Ovary (tissue), 9 donors: ENCODE measurements around the gene ELMO2. TPM values are rescaled to one million over a fixed set of nuclear protein-coding genes. Genes with fewer than 3 reads are reported as not detected.

Experiments
- DNase-seq, 5 donors: peaks; one replicate each; pipeline ENCODE4 v3.0.0-alpha.2; 2019 to 2020
- H3K27ac ChIP-seq, 2 donors: fragments of 200-600 bp; one replicate each; pipeline versions ENCODE4 v1.5.1 to v1.8.0; 2019 to 2022
- H3K27me3 ChIP-seq: fragments of 200-600 bp; one replicate; pipeline ENCODE4 v1.8.0; 2022
- H3K36me3 ChIP-seq: fragments of 200-600 bp; sonication (generic); one replicate; pipeline ENCODE4 v1.5.1; 2019
- H3K4me1 ChIP-seq: one replicate; pipeline ENCODE4 v1.8.1; 2013; ENCODE audit warnings: mild to moderate bottlenecking, moderate library complexity; ENCODE audit not compliant: insufficient read depth
- H3K4me3 ChIP-seq: fragments of 200-600 bp; sonication (generic); one replicate; pipeline ENCODE4 v1.5.1; 2017
- H3K9me3 ChIP-seq, 2 donors: fragments of 200-600 bp in 1 of 2; sonication (generic) in 1 of 2; one replicate each; pipeline versions ENCODE4 v1.5.1 to v1.8.1; 2013 to 2019; ENCODE audit warnings: mild to moderate bottlenecking in 1 of 2, moderate library complexity in 1 of 2
- EP300 ChIP-seq: sonication (generic); formaldehyde crosslinking; IDR thresholded peaks from one replicate; pipeline ENCODE4 v1.6.1; 2017; ENCODE audit warnings: antibody characterized with exemption
- POLR2A ChIP-seq: fragments of 450-650 bp; IDR thresholded peaks from one replicate; pipeline ENCODE4 v1.6.1; 2017; ENCODE audit warnings: antibody characterized with exemption, mild to moderate bottlenecking, moderate library complexity
- WGBS, 3 donors: extraction: QIAGEN DNeasy Blood & Tissue Kit in 1 of 3; methylation state at CpG; one replicate each; pipeline versions ENCODE4 v1.1.5 to v1.1.7; 2013 to 2017; 5-methylcytosine and 5-hydroxymethylcytosine counted together
- intact Hi-C, 4 donors: fragments of 100-400 bp; cut with DNase I; formaldehyde crosslinking; loops; one replicate each; pipeline versions ENCODE4 v1.11.0 to v1.15.1; 2022 to 2023
- polyA plus RNA-seq, 2 donors: library from polyadenylated mRNA; stranded (reverse); fragments of 200-250 nt in 1 of 2; fragments of 350-450 nt in 1 of 2; fragmentation: Illumina TruSeq in 1 of 2; extraction: RNeasy Lipid Tissue Mini Kit (QIAGEN cat#74804) in 1 of 2; gene quantifications; one replicate each; pipeline ENCODE4 v1.2.3, GENCODE V29; 2013 to 2014
- total RNA-seq, 7 donors: library from RNA; depleted of rRNA in 2 of 7; stranded (reverse); fragments of >200 nt in 2 of 7; fragmentation: NEBNext Ultra II Directional in 3 of 7; extraction: Animal tissue kit (Norgen Biotek cat#: 25700) in 3 of 7; gene quantifications; one replicate each; pipeline versions ENCODE4 v1.1.0 to v1.2.4, GENCODE V29; 2016 to 2023
- TF ChIP-seq, protein P1 (sequence below), 3 donors: fragments of 450-650 bp in 2 of 3; fragments of 200-600 bp in 1 of 3; IDR thresholded peaks; one replicate each; pipeline versions ENCODE4 v1.5.1 to v1.8.0; 2016 to 2022; ENCODE audit warnings: antibody characterized with exemption in 3 of 3, mild to moderate bottlenecking in 1 of 3
- donor health status: DM: no; HTN: no; CAD: no; lungs with moderate emphysema.
- donor health status: DM: no; HTN: no; CAD: no.
- donor health status: Bipolar disorder and iron deficiency.
- donor health status: DM: yes; HTN: yes; CAD: no.
- donor health status: DM: no; HTN: no; CAD: no.
- donor health status: DM: yes; HTN: yes; CAD: no.

Gene ELMO2
- total and polyA plus RNA-seq, 9 donors = 19.1 to 57.6 (median 41.0) TPM

DNA sequence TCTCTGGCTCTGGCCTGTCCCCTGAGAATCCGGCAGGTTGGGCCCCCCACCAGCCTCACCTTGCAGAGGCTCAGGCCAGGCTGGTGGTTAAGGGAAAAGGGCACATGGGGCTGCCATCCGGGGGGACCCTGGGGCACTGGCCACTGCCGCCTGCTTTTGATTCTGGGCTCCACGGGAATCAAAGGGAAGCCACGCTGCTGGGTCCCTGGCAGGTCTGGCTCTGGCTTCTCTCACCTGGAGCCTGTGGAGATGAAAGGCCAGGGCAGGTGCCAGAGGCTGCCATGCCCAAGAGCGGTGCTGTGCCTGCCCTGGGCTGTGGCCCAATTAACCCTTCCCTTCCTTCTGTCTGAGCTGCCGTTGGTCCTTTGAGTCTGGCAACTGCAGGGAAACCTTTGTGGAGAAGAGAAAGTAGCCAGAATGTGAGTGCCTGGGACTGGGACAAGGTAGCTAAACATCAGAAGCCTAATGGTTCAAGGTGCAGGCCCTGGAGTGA, 88.7 kb downstream of the ELMO2 start:
- H3K4me1 ChIP-seq = no peaks in the 10 kb centered on the region
- no peaks in the 10 kb centered on the region for H3K36me3 ChIP-seq
- intact Hi-C loops = no loop called here
- no peak for DNase-seq
- TF ChIP-seq, protein P1, sequence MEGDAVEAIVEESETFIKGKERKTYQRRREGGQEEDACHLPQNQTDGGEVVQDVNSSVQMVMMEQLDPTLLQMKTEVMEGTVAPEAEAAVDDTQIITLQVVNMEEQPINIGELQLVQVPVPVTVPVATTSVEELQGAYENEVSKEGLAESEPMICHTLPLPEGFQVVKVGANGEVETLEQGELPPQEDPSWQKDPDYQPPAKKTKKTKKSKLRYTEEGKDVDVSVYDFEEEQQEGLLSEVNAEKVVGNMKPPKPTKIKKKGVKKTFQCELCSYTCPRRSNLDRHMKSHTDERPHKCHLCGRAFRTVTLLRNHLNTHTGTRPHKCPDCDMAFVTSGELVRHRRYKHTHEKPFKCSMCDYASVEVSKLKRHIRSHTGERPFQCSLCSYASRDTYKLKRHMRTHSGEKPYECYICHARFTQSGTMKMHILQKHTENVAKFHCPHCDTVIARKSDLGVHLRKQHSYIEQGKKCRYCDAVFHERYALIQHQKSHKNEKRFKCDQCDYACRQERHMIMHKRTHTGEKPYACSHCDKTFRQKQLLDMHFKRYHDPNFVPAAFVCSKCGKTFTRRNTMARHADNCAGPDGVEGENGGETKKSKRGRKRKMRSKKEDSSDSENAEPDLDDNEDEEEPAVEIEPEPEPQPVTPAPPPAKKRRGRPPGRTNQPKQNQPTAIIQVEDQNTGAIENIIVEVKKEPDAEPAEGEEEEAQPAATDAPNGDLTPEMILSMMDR (IDR thresholded peaks at IDR 0.05) = no peak
- TF ChIP-seq EP300 = no peak
- TF ChIP-seq POLR2A = no peak
- no peak overlapping the region for H3K4me3 ChIP-seq
- H3K9me3 ChIP-seq = no peaks in the 10 kb centered on the region
- no peak overlapping the region for H3K27ac ChIP-seq
- WGBS, 3 donors = 40 to 58% (median 46%) methylated on average over 7 of the region's 7 CpGs
- H3K27me3 ChIP-seq = no peaks in the 10 kb centered on the region

DNA sequence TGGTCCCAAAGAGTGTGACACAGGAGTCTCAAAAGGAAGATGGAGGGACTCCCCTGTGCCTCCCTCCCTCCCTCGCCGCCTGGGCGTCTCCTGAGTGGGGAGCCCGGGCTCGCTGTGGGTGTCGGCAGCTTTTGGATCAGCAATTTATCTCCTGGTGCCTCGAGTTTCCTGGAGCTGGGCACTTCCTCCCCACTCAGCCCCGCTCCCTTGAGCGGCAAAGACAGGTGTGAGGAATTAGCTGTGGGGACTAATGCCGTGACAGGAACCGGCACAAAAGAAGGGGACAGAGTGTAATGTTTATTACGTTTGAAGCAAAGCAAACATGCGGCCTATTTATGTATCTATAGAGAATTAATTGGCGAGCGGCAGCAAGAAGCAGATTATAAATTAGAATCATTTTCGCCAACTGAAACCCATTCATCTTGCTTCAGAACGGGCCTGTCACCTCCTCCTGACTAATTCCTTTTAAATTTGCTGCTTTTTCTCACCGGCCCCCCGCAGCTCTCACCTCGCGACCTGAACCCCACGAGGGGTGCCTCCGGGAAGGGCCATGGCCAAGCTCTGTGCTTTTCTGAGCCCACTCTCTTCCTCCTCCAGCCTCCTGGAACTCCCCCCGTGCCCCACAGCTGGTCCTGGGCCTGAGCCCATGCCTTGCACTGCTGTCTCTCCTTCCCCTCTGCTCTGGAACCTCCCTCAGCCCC, 89.3 kb downstream of the ELMO2 start:
- Histone ChIP-seq H3K36me3 (no peaks in the 10 kb centered on the region), H3K9me3 (no peaks in the 10 kb centered on the region), H3K27ac (no peak overlapping the region), H3K4me3 (no peak overlapping the region), H3K4me1 (no peaks in the 10 kb centered on the region), H3K27me3 (no peaks in the 10 kb centered on the region)
- DNase-seq = no peak
- intact Hi-C loops = no loop called here
- TF ChIP-seq POLR2A (no peak), EP300 (no peak)
- TF ChIP-seq, protein P1 (IDR thresholded peaks at IDR 0.05) = no peak
- 33 to 49% (median 34%) methylated on average over 24 of the region's 24 CpGs for WGBS, 3 donors

Other genes starting within 250 kb of the ELMO2 start
- gene CDH22, start 98.1 kb downstream of the ELMO2 start, total RNA-seq = 1 to 10 TPM in 3 of 7 donors, under 1 TPM in 4; 0.18 to 1.5 (median 0.92) TPM
- gene CDH22, start 98.1 kb downstream of the ELMO2 start, polyA plus RNA-seq = under 1 TPM; 0.10 to 0.11 TPM
- 10 to 100 TPM in 6 of 7 donors, 1 to 10 TPM in 1; 9.9 to 16.1 (median 11.3) TPM for gene ZNF334, start 106.9 kb upstream of the ELMO2 start, total RNA-seq
- gene ZNF334, start 106.9 kb upstream of the ELMO2 start, polyA plus RNA-seq = 10 to 100 TPM in 1 of 2 donors, 1 to 10 TPM in 1; 5.5 to 10.7 TPM
- not detected for gene OCSTAMP, start 144.0 kb upstream of the ELMO2 start, total RNA-seq
- gene OCSTAMP, start 144.0 kb upstream of the ELMO2 start, polyA plus RNA-seq = 1 to 10 TPM in 1 of 2 donors, not detected in 1; 2.0 TPM
- 1 to 10 TPM in 6 of 7 donors, under 1 TPM in 1; 0.36 to 6.1 (median 4.6) TPM for gene SLC13A3, start 244.8 kb upstream of the ELMO2 start, total RNA-seq
- 1 to 10 TPM; 1.3 to 7.1 TPM for gene SLC13A3, start 244.8 kb upstream of the ELMO2 start, polyA plus RNA-seq